ENCODE results near the gene TUBGCP2. TPM values are rescaled to one million over a fixed set of nuclear protein-coding genes. Genes with fewer than 3 reads are reported as not detected.

TUBGCP2 gene
- total RNA-seq, 4 donors from 2014 or later, result 26.8 to 61.9 (median 44.4) TPM

- Histone ChIP-seq H3K27ac (no peak overlapping the region), H3K27me3 (no peaks in the 10 kb centered on the region), H3K9me3 (no peaks in the 10 kb centered on the region), H3K4me3 (no peak overlapping the region), H3K4me1 (no peaks in the 10 kb centered on the region), H3K36me3 (no peaks in the 10 kb centered on the region)
- TF ChIP-seq CTCF (IDR thresholded peaks at IDR 0.05) (no peak), POLR2A (IDR thresholded peaks at IDR 0.05) (no peak)
- intact Hi-C loops (cut with DNase I; ENCODE audit: low total_unique reads), result no loop called here
- DNase-seq, result no peak
These were observed 63.0 kb downstream of the TUBGCP2 start for GRCh38 chr10:133245439-133246235.

DNA sequence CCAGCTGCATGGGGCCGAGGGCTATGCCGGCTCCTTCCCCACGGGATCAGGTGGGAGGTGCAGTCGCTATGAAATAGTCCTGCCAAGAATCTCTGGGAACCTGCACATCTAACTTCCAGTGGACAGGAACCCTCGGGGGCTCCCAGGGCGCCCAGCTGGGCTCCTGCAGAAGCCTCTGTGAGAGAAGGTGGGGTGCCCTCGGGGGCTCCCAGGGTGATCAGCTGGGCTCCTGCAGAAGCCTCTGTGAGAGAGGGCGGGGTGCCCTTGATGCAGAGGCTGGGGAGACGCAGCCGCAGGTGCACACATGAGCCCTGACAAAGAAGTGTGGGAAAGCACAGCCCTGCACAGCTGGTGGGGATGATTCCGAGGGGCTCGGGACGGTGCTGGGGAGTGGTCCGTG, 65.1 kb downstream of the TUBGCP2 start:
- H3K27me3 ChIP-seq, result peaks cover 0 to 4% of the 10 kb centered on the region in 2 donors
- no peak overlapping the region for H3K27ac ChIP-seq
- intact Hi-C loops (cut with DNase I; ENCODE audit: low total_unique reads), result no loop called here
- TF ChIP-seq POLR2A (IDR thresholded peaks at IDR 0.05) (no peak), CTCF (IDR thresholded peaks at IDR 0.05) (no peak)
- H3K4me1 ChIP-seq, result no peaks in the 10 kb centered on the region
- DNase-seq, result no peak
- H3K4me3 ChIP-seq, result no peak overlapping the region
- no peaks in the 10 kb centered on the region for H3K36me3 ChIP-seq
- H3K9me3 ChIP-seq, result no peaks in the 10 kb centered on the region

DNA sequence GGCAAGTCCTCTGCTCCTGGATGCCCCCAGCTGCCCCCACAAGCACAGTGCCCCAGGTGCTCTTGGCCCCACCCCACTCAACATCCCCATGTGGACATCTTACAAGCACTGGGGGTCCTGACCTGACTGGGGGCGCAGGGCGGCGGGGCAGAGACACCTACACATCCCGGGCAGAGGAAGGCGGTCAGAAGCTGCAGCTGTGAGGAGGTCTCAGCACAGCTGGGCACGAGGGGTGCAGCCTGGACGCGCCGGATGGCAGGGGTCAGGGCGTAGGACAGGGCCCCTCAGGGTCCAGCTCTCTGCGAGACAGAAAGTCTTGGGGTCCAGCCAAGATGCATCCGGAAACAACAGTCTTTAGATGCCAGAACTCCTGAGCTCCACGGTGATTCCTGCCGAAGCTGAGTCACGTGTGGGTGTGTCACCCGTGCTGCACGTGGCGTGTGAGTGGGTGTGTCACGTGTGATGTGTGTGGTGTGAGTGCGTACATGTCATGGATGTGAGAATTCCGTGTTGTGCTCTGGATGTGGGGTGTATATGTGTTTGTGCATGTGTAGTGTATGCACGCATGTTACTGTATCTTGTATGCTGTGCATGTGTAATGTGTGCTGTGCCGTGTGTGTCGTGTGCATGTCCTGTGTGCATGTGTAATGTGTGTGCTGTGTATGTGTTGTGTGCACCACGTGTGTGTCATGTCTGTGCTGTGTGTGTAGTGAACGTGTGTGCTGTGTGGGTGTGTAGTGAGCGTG, 65.9 kb downstream of the TUBGCP2 start:
- no peak for DNase-seq
- Histone ChIP-seq H3K4me1 (no peaks in the 10 kb centered on the region), H3K27ac (no peak overlapping the region), H3K27me3 (peaks cover 0 to 11% of the 10 kb centered on the region in 2 donors), H3K9me3 (no peaks in the 10 kb centered on the region), H3K36me3 (no peaks in the 10 kb centered on the region), H3K4me3 (no peak overlapping the region)
- intact Hi-C loops (cut with DNase I; ENCODE audit: low total_unique reads), result no loop called here
- TF ChIP-seq POLR2A (IDR thresholded peaks at IDR 0.05) (no peak), CTCF (IDR thresholded peaks at IDR 0.05) (no peak)

- no peaks in the 10 kb centered on the region for H3K36me3 ChIP-seq
- H3K9me3 ChIP-seq, result no peaks in the 10 kb centered on the region
- intact Hi-C loops (cut with DNase I; ENCODE audit: low total_unique reads), result no loop called here
- TF ChIP-seq CTCF (IDR thresholded peaks at IDR 0.05) (no peak), POLR2A (IDR thresholded peaks at IDR 0.05) (no peak)
- no peak overlapping the region for H3K4me3 ChIP-seq
- H3K27ac ChIP-seq, result no peak overlapping the region
- H3K4me1 ChIP-seq, result peaks cover 0 to 5% of the 10 kb centered on the region in 2 donors
- no peak for DNase-seq
- peaks cover 10 to 11% of the 10 kb centered on the region in 2 donors for H3K27me3 ChIP-seq
These were observed 67.0 kb downstream of the TUBGCP2 start for GRCh38 chr10:133241501-133242205.
